GM23338 (cell line): ENCODE measurements around the gene TMEM200C. TPM values are rescaled to one million over a fixed set of nuclear protein-coding genes. Genes with fewer than 3 reads are reported as not detected.

ENCODE experiments used
- ATAC-seq: fragments of 200-7000 bp; cut with Tn5 transposase; 3 replicates; pipeline ENCODE4 v1.9.1; 2020
- DNase-seq: peaks from one replicate; pipeline ENCODE4 v3.0.0-alpha.2; 2015; ENCODE audit warnings: low spot score
- H2AFZ ChIP-seq: fragments of 200-600 bp; sonication (generic); 2 replicates; pipeline ENCODE4 v1.8.0; 2016; ENCODE audit warnings: antibody characterized with exemption, mild to moderate bottlenecking, moderate library complexity
- H3F3A ChIP-seq: fragments of 200-600 bp; sonication (generic); replicated peaks from 2 replicates; pipeline ENCODE4 v1.8.0; 2017; ENCODE audit warnings: antibody characterized with exemption, mixed run types, low read depth
- H3K27ac ChIP-seq: fragments of 200-600 bp; sonication (generic); 2 replicates; pipeline ENCODE4 v1.6.1; 2016; ENCODE audit warnings: low read depth
- H3K27me3 ChIP-seq: fragments of 200-600 bp; sonication (generic); 2 replicates; pipeline ENCODE4 v1.8.0; 2016; ENCODE audit warnings: mild to moderate bottlenecking, mixed run types, moderate library complexity; ENCODE audit not compliant: insufficient read depth
- H3K36me3 ChIP-seq: fragments of 200-600 bp; sonication (generic); 2 replicates; pipeline ENCODE4 v1.8.0; 2016; ENCODE audit warnings: mild to moderate bottlenecking; ENCODE audit not compliant: insufficient read depth
- H3K4me1 ChIP-seq: fragments of 200-600 bp; sonication (generic); 2 replicates; pipeline ENCODE4 v1.8.0; 2016; ENCODE audit warnings: mild to moderate bottlenecking, moderate library complexity; ENCODE audit not compliant: insufficient read depth
- H3K4me2 ChIP-seq: fragments of 200-600 bp; sonication (generic); 2 replicates; pipeline ENCODE4 v1.7.1; 2017; ENCODE audit warnings: mixed run types
- H3K4me3 ChIP-seq: fragments of 200-600 bp; sonication (generic); 2 replicates; pipeline ENCODE4 v1.6.1; 2016; ENCODE audit warnings: mixed run types
- H3K79me2 ChIP-seq: fragments of 200-600 bp; sonication (generic); replicated peaks from 2 replicates; pipeline ENCODE4 v1.8.0; 2017; ENCODE audit warnings: mild to moderate bottlenecking; ENCODE audit not compliant: insufficient read depth
- H3K9me2 ChIP-seq: fragments of 200-600 bp; sonication (generic); 2 replicates; pipeline ENCODE4 v1.8.0; 2017; ENCODE audit not compliant: insufficient read depth
- H4K20me1 ChIP-seq: fragments of 200-600 bp; sonication (generic); replicated peaks from 2 replicates; pipeline ENCODE4 v1.8.0; 2017; ENCODE audit warnings: mild to moderate bottlenecking; ENCODE audit not compliant: insufficient read depth
- H3K27ac Mint-ChIP-seq: 2 replicates; pipeline ENCODE4 v1.8.0; 2020; ENCODE audit warnings: inconsistent platforms, mild to moderate bottlenecking, moderate library complexity, mixed read lengths
- H3K27me3 Mint-ChIP-seq: 3 replicates; pipeline ENCODE4 v1.8.0; 2022; ENCODE audit warnings: low read depth, mild to moderate bottlenecking, moderate library complexity, mixed read lengths, inconsistent platforms; ENCODE audit not compliant: insufficient read depth, poor library complexity
- H3K36me3 Mint-ChIP-seq: 3 replicates; pipeline ENCODE4 v1.8.0; 2021; ENCODE audit warnings: low read depth, mild to moderate bottlenecking, inconsistent platforms, moderate library complexity, mixed read lengths
- H3K4me1 Mint-ChIP-seq: 3 replicates; pipeline ENCODE4 v1.8.0; 2020; ENCODE audit warnings: mild to moderate bottlenecking, inconsistent platforms, mixed read lengths
- H3K4me3 Mint-ChIP-seq: 3 replicates; pipeline ENCODE4 v1.8.0; 2021; ENCODE audit warnings: moderate library complexity, mild to moderate bottlenecking, inconsistent platforms, mixed read lengths
- H3K9me3 Mint-ChIP-seq: 3 replicates; pipeline ENCODE4 v1.8.0; 2020; ENCODE audit warnings: moderate library complexity, mild to moderate bottlenecking, inconsistent platforms, mixed read lengths
- CREB1 ChIP-seq: fragments of 250-450 bp; sonication (Bioruptor Pico); IDR thresholded peaks from 2 replicates; pipeline ENCODE4 v1.5.0; 2020; ENCODE audit warnings: low read depth, mild to moderate bottlenecking, moderate library complexity
- EZH2 ChIP-seq: fragments of 200-600 bp; sonication (generic); IDR thresholded peaks from one replicate; pipeline ENCODE4 v1.8.0; 2017; ENCODE audit warnings: antibody characterized with exemption, mild to moderate bottlenecking, low read depth; ENCODE audit not compliant: unreplicated experiment
- EZH2phosphoT487 ChIP-seq: fragments of 200-600 bp; sonication (generic); IDR thresholded peaks from one replicate; pipeline ENCODE4 v1.8.1; 2018; ENCODE audit warnings: antibody characterized with exemption; ENCODE audit not compliant: unreplicated experiment
- JUNB ChIP-seq: IDR thresholded peaks from one replicate; pipeline ENCODE4 v1.6.1; 2016; ENCODE audit warnings: antibody characterized with exemption; ENCODE audit not compliant: unreplicated experiment
- NANOG ChIP-seq: IDR thresholded peaks from 2 replicates; pipeline ENCODE4 v1.6.1; 2016; ENCODE audit warnings: antibody characterized with exemption, borderline replicate concordance
- POLR2AphosphoS5 ChIP-seq: IDR thresholded peaks from 2 replicates; pipeline ENCODE4 v1.6.1; 2016; ENCODE audit warnings: antibody characterized with exemption, low read depth
- STAT1 ChIP-seq: IDR thresholded peaks from one replicate; pipeline ENCODE4 v1.6.1; 2016; ENCODE audit warnings: antibody characterized with exemption; ENCODE audit not compliant: unreplicated experiment
- ZNF114 ChIP-seq: fragments of 250-450 bp; sonication (Bioruptor Pico); IDR thresholded peaks from 2 replicates; pipeline ENCODE4 v1.5.0; 2020; ENCODE audit warnings: mild to moderate bottlenecking, moderate library complexity
- ZNF331 ChIP-seq: fragments of 250-450 bp; sonication (Bioruptor Pico); IDR thresholded peaks from 2 replicates; pipeline ENCODE4 v1.5.0; 2020; ENCODE audit warnings: low read depth, mild to moderate bottlenecking, moderate library complexity
- polyA plus RNA-seq: library from polyadenylated mRNA; unstranded; fragments of >200 nt; fragmentation: Nextera tagmentation; extraction: Ambion mirVana; gene quantifications from 2 replicates; pipeline ENCODE4 v1.2.1, GENCODE V29; 2016
- total RNA-seq: library from RNA; depleted of rRNA; stranded (reverse); fragments of >200 nt; shearing (Covaris generic); gene quantifications from 2 replicates; pipeline ENCODE4 v1.2.3, GENCODE V29; 2014
- TF ChIP-seq, protein P1 (sequence below): IDR thresholded peaks from one replicate; pipeline ENCODE4 v1.6.1; 2018; ENCODE audit warnings: antibody characterized with exemption; ENCODE audit not compliant: unreplicated experiment
- TF ChIP-seq, protein P2 (sequence below): IDR thresholded peaks from 2 replicates; pipeline ENCODE4 v1.6.1; 2016; ENCODE audit warnings: antibody characterized with exemption
- TF ChIP-seq, protein P3 (sequence below), 2 experiments: fragments of 200-600 bp in 1 of 2; sonication (generic) in 1 of 2; conservative IDR thresholded peaks; 2 replicates each; pipeline versions ENCODE4 v1.5.1 to v1.6.1; 2016 to 2017; ENCODE audit warnings: antibody characterized with exemption in 2 of 2, low read depth in 2 of 2, mild to moderate bottlenecking in 2 of 2, moderate library complexity in 1 of 2
- TF ChIP-seq, protein P4 (sequence below): fragments of 250-450 bp; sonication (Bioruptor Pico); IDR thresholded peaks from 2 replicates; pipeline ENCODE4 v1.5.0; 2020; ENCODE audit warnings: mild to moderate bottlenecking, moderate library complexity

Gene TMEM200C
- total and polyA plus RNA-seq, 2 experiments from 2014 or later, result 0.53 to 6.1 TPM

DNA sequence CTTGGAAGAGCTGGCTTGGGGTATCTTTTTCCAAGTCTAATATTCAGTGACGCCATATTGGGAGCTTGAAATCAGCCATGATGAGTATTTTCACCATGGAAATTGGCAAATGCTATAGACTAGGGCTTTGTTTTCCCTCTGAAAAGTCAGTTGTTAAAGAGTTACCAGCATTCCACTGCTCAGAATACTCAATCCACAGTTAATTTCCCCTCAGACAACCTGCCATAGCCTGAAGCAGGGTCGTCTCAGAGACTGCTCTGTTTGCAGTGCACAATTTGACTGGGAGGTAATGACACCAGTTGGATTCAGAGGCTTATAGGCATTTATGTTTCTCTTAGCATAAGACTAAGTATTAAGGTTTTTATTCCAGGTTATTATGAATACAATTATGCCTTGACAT is 35.5 kb upstream of the TMEM200C start:
- Mint-ChIP-seq H3K4me3 (no peak overlapping the region), H3K36me3 (no peaks in the 10 kb centered on the region; the same call in 2 of the 3 replicates), H3K9me3 (0 out of 3 replicates have a peak, but pooled peaks cover 3% of the 10 kb centered on the region), H3K4me1 (no peaks in the 10 kb centered on the region), H3K27me3 (no peaks in the 10 kb centered on the region), H3K27ac (no peak overlapping the region)
- ATAC-seq, result no peak
- Histone ChIP-seq H2AFZ (no peak overlapping the region), H3K9me2 (peaks cover 13% of the 10 kb centered on the region; the same call in 1 of the 2 replicates), H3K4me1 (no peaks in the 10 kb centered on the region), H3F3A (no peaks in the 10 kb centered on the region), H3K4me3 (no peak overlapping the region), H3K4me2 (no peak overlapping the region), H4K20me1 (no peaks in the 10 kb centered on the region), H3K79me2 (no peaks in the 10 kb centered on the region), H3K36me3 (no peaks in the 10 kb centered on the region), H3K27ac (no peak overlapping the region), H3K27me3 (no peaks in the 10 kb centered on the region)
- DNase-seq, result no peak
- TF ChIP-seq EZH2phosphoT487, result no peak
- TF ChIP-seq, protein P1, sequence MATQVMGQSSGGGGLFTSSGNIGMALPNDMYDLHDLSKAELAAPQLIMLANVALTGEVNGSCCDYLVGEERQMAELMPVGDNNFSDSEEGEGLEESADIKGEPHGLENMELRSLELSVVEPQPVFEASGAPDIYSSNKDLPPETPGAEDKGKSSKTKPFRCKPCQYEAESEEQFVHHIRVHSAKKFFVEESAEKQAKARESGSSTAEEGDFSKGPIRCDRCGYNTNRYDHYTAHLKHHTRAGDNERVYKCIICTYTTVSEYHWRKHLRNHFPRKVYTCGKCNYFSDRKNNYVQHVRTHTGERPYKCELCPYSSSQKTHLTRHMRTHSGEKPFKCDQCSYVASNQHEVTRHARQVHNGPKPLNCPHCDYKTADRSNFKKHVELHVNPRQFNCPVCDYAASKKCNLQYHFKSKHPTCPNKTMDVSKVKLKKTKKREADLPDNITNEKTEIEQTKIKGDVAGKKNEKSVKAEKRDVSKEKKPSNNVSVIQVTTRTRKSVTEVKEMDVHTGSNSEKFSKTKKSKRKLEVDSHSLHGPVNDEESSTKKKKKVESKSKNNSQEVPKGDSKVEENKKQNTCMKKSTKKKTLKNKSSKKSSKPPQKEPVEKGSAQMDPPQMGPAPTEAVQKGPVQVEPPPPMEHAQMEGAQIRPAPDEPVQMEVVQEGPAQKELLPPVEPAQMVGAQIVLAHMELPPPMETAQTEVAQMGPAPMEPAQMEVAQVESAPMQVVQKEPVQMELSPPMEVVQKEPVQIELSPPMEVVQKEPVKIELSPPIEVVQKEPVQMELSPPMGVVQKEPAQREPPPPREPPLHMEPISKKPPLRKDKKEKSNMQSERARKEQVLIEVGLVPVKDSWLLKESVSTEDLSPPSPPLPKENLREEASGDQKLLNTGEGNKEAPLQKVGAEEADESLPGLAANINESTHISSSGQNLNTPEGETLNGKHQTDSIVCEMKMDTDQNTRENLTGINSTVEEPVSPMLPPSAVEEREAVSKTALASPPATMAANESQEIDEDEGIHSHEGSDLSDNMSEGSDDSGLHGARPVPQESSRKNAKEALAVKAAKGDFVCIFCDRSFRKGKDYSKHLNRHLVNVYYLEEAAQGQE, result no peak
- TF ChIP-seq JUNB, result no peak
- TF ChIP-seq, protein P2, sequence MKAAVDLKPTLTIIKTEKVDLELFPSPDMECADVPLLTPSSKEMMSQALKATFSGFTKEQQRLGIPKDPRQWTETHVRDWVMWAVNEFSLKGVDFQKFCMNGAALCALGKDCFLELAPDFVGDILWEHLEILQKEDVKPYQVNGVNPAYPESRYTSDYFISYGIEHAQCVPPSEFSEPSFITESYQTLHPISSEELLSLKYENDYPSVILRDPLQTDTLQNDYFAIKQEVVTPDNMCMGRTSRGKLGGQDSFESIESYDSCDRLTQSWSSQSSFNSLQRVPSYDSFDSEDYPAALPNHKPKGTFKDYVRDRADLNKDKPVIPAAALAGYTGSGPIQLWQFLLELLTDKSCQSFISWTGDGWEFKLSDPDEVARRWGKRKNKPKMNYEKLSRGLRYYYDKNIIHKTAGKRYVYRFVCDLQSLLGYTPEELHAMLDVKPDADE, result no peak
- TF ChIP-seq POLR2AphosphoS5, result no peak
- no peak for TF ChIP-seq STAT1
- no peak for TF ChIP-seq EZH2
- no peak for TF ChIP-seq ZNF114
- TF ChIP-seq ZNF331, result no peak
- TF ChIP-seq CREB1, result no peak
- no peak for TF ChIP-seq NANOG
- TF ChIP-seq, protein P3, sequence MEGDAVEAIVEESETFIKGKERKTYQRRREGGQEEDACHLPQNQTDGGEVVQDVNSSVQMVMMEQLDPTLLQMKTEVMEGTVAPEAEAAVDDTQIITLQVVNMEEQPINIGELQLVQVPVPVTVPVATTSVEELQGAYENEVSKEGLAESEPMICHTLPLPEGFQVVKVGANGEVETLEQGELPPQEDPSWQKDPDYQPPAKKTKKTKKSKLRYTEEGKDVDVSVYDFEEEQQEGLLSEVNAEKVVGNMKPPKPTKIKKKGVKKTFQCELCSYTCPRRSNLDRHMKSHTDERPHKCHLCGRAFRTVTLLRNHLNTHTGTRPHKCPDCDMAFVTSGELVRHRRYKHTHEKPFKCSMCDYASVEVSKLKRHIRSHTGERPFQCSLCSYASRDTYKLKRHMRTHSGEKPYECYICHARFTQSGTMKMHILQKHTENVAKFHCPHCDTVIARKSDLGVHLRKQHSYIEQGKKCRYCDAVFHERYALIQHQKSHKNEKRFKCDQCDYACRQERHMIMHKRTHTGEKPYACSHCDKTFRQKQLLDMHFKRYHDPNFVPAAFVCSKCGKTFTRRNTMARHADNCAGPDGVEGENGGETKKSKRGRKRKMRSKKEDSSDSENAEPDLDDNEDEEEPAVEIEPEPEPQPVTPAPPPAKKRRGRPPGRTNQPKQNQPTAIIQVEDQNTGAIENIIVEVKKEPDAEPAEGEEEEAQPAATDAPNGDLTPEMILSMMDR (conservative IDR thresholded peaks at IDR 0.05; ENCODE audit: low read depth in 2 of 2), result no peak
- TF ChIP-seq, protein P4, sequence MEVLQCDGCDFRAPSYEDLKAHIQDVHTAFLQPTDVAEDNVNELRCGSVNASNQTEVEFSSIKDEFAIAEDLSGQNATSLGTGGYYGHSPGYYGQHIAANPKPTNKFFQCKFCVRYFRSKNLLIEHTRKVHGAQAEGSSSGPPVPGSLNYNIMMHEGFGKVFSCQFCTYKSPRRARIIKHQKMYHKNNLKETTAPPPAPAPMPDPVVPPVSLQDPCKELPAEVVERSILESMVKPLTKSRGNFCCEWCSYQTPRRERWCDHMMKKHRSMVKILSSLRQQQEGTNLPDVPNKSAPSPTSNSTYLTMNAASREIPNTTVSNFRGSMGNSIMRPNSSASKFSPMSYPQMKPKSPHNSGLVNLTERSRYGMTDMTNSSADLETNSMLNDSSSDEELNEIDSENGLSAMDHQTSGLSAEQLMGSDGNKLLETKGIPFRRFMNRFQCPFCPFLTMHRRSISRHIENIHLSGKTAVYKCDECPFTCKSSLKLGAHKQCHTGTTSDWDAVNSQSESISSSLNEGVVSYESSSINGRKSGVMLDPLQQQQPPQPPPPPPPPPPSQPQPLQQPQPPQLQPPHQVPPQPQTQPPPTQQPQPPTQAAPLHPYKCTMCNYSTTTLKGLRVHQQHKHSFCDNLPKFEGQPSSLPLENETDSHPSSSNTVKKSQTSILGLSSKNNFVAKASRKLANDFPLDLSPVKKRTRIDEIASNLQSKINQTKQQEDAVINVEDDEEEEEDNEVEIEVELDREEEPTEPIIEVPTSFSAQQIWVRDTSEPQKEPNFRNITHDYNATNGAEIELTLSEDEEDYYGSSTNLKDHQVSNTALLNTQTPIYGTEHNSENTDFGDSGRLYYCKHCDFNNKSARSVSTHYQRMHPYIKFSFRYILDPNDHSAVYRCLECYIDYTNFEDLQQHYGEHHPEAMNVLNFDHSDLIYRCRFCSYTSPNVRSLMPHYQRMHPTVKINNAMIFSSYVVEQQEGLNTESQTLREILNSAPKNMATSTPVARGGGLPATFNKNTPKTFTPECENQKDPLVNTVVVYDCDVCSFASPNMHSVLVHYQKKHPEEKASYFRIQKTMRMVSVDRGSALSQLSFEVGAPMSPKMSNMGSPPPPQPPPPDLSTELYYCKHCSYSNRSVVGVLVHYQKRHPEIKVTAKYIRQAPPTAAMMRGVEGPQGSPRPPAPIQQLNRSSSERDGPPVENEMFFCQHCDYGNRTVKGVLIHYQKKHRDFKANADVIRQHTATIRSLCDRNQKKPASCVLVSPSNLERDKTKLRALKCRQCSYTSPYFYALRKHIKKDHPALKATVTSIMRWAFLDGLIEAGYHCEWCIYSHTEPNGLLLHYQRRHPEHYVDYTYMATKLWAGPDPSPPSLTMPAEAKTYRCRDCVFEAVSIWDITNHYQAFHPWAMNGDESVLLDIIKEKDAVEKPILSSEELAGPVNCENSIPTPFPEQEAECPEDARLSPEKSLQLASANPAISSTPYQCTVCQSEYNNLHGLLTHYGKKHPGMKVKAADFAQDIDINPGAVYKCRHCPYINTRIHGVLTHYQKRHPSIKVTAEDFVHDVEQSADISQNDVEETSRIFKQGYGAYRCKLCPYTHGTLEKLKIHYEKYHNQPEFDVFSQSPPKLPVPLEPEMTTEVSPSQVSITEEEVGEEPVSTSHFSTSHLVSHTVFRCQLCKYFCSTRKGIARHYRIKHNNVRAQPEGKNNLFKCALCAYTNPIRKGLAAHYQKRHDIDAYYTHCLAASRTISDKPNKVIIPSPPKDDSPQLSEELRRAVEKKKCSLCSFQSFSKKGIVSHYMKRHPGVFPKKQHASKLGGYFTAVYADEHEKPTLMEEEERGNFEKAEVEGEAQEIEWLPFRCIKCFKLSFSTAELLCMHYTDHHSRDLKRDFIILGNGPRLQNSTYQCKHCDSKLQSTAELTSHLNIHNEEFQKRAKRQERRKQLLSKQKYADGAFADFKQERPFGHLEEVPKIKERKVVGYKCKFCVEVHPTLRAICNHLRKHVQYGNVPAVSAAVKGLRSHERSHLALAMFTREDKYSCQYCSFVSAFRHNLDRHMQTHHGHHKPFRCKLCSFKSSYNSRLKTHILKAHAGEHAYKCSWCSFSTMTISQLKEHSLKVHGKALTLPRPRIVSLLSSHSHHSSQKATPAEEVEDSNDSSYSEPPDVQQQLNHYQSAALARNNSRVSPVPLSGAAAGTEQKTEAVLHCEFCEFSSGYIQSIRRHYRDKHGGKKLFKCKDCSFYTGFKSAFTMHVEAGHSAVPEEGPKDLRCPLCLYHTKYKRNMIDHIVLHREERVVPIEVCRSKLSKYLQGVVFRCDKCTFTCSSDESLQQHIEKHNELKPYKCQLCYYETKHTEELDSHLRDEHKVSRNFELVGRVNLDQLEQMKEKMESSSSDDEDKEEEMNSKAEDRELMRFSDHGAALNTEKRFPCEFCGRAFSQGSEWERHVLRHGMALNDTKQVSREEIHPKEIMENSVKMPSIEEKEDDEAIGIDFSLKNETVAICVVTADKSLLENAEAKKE, result no peak
